Skeletal muscle tissue (tissue), 4 donors: ENCODE measurements around the gene ITPR1. TPM values are rescaled to one million over a fixed set of nuclear protein-coding genes. Genes with fewer than 3 reads are reported as not detected.
"Not testable (repeated sequence)": the region's sequence is repeated elsewhere in the genome, so short reads cannot be mapped to it uniquely, and the experiment has no call there.

ENCODE experiments used
- H3K27ac ChIP-seq: one replicate; pipeline ENCODE4 v1.7.0; 2013; ENCODE audit warnings: mild to moderate bottlenecking, low read depth, low read length, inconsistent platforms
- H3K27me3 ChIP-seq, 3 donors: one replicate each; pipeline ENCODE4 v1.7.0; 2013; ENCODE audit warnings: low read length in 3 of 3; ENCODE audit not compliant: control insufficient read depth in 3 of 3, insufficient read depth in 3 of 3
- H3K36me3 ChIP-seq, 3 donors: one replicate each; pipeline ENCODE4 v1.7.0; 2013; ENCODE audit warnings: low read length in 3 of 3; ENCODE audit not compliant: control insufficient read depth in 3 of 3, insufficient read depth in 3 of 3
- H3K4me1 ChIP-seq, 3 donors: one replicate each; pipeline ENCODE4 v1.7.0; 2013; ENCODE audit warnings: low read length in 3 of 3, mild to moderate bottlenecking in 3 of 3; ENCODE audit not compliant: control insufficient read depth in 3 of 3, insufficient read depth in 3 of 3
- H3K4me3 ChIP-seq, 3 donors: one replicate each; pipeline ENCODE4 v1.7.0; 2013; ENCODE audit warnings: low read length in 3 of 3
- H3K9ac ChIP-seq, 3 donors: one replicate each; pipeline ENCODE4 v1.7.0; 2013; ENCODE audit warnings: low read length in 3 of 3, mild to moderate bottlenecking in 3 of 3, moderate library complexity in 2 of 3, low read depth in 1 of 3
- H3K9me3 ChIP-seq, 3 donors: one replicate each; pipeline ENCODE4 v1.7.0; 2013; ENCODE audit warnings: low read length in 3 of 3; ENCODE audit not compliant: control insufficient read depth in 3 of 3
- total RNA-seq: library from RNA; depleted of rRNA; stranded (reverse); fragments of >200 nt; gene quantifications from one replicate; pipeline ENCODE4 v1.2.3, GENCODE V29; 2014
- donor health status: Osteomylitis.

The ITPR1 gene
- total RNA-seq, 1 donor from 2014 or later = 55.8 TPM

- H3K4me3 ChIP-seq = no peak overlapping the region
- H3K9ac ChIP-seq = no peak overlapping the region
- H3K9me3 ChIP-seq = no peaks in the 10 kb centered on the region
- H3K27me3 ChIP-seq = no peaks in the 10 kb centered on the region
- H3K27ac ChIP-seq = no peak overlapping the region
- no peaks in the 10 kb centered on the region for H3K36me3 ChIP-seq
- H3K4me1 ChIP-seq = peaks cover 2 to 5% (median 4%) of the 10 kb centered on the region in 3 donors
Measured at GRCh38 chr3:4589475-4590097, 96.4 kb downstream of the ITPR1 start.

GRCh38 chr3:4590849-4591248, 97.7 kb downstream of the ITPR1 start:
- H3K9me3 ChIP-seq, H3K36me3 ChIP-seq, H3K27ac ChIP-seq, H3K4me3 ChIP-seq, H3K27me3 ChIP-seq, H3K4me1 ChIP-seq, H3K9ac ChIP-seq: not testable (repeated sequence)

DNA sequence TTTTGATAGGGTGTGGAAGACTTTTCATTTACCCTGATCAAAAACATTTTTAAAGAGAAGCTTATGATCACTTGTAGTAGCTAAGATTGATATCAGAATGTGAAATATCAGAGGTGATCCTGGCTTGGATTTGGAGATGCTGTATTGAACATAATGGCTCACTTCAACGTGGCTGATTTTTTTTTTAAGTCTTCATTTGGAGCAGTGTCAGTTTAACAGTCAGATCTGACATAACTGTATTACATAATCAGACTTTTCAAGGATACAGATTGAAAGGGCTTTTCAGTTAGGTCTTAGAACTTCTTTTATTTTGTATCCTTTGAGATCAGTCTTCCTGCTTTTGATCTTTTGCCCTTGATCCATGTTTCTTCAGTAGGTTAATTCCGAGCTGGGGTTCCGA, 98.5 kb downstream of the ITPR1 start:
- Histone ChIP-seq H3K27me3 (no peaks in the 10 kb centered on the region), H3K4me1 (peaks cover 0 to 5% (median 2%) of the 10 kb centered on the region in 3 donors), H3K27ac (no peak overlapping the region)

GRCh38 chr3:4593014-4593413, 99.9 kb downstream of the ITPR1 start:
- no peaks in the 10 kb centered on the region for H3K9me3 ChIP-seq
- no peaks in the 10 kb centered on the region for H3K36me3 ChIP-seq
- no peak overlapping the region for H3K9ac ChIP-seq
- no peak overlapping the region for H3K4me3 ChIP-seq
- H3K27ac ChIP-seq = no peak overlapping the region
- peaks cover 0 to 9% (median 2%) of the 10 kb centered on the region in 3 donors for H3K4me1 ChIP-seq
- no peaks in the 10 kb centered on the region for H3K27me3 ChIP-seq

More for the DNA sequence above, 98.5 kb downstream of the ITPR1 start:
- no peak overlapping the region for H3K9ac ChIP-seq
- H3K4me3 ChIP-seq = no peak overlapping the region
- no peaks in the 10 kb centered on the region for H3K9me3 ChIP-seq
- no peaks in the 10 kb centered on the region for H3K36me3 ChIP-seq

DNA sequence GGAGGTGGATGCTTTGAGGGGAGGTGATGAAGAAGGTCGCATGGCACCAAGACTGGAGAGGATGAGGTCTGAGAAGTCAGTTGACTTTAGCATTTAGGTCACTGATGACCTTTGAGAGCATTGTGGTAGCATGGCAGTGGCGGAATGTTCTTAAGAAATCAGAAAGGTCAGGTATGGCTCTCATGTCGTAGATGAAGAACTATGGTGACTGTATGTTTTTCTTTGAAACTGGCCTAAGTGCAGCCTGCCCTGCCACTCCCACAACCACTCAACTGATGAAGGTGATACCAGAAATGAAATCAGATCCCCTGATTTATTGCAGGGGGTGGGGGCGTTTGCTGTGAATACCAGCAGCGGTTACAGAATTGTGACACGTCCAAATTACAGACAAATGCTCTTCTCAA, 102.6 kb downstream of the ITPR1 start:
- Histone ChIP-seq H3K4me1 (peaks cover 0 to 5% (median 0%) of the 10 kb centered on the region in 3 donors), H3K9ac (no peak overlapping the region), H3K27ac (no peak overlapping the region), H3K36me3 (no peaks in the 10 kb centered on the region), H3K27me3 (no peaks in the 10 kb centered on the region), H3K9me3 (no peaks in the 10 kb centered on the region), H3K4me3 (no peak overlapping the region)

- Histone ChIP-seq H3K9ac (no peak overlapping the region), H3K27me3 (no peaks in the 10 kb centered on the region), H3K9me3 (no peaks in the 10 kb centered on the region), H3K4me3 (no peak overlapping the region), H3K27ac (no peak overlapping the region), H3K36me3 (no peaks in the 10 kb centered on the region), H3K4me1 (peaks cover 0 to 5% (median 0%) of the 10 kb centered on the region in 3 donors)
Measured at GRCh38 chr3:4596612-4597011, 103.5 kb downstream of the ITPR1 start.

DNA sequence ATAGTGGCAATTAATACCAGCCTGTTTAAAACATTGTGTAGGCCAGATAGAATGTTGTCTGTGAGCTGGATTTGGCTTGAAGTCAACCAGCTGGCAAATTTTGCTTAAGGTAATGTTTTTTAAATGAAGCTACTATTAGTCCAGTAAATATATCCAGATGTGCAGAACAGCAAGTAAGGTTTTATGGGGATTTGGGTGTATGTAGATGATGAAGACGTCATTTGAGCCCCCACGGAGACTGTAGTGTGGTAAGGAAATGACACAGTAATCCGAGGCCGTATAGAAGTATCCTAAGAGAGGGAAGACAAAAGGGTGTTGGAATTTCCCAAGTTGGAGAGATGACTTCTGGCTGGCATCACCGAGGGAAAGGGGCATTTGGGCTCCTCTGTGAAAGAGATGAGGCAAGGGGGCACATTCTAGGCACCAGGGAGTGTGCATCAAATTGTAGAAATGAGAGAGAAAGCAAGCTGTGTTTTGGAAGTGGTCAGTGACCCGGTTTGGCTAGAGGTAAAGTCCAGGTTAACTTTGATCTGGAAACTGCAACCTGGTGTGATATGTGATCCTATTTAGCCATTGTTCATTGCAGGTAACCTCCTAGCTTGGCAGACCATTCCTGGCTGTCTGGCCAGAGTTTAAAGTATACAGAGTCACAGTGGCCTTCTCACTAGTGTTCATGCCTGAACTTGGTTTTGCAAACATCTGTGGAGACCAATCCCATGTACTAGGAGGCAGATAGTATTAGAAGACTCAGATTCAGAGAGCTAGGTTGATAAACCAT, 104.2 kb downstream of the ITPR1 start:
- Histone ChIP-seq H3K4me1 (peaks cover 0 to 5% (median 0%) of the 10 kb centered on the region in 3 donors), H3K27me3 (no peaks in the 10 kb centered on the region), H3K36me3 (no peaks in the 10 kb centered on the region), H3K27ac (no peak overlapping the region), H3K9ac (no peak overlapping the region), H3K4me3 (no peak overlapping the region), H3K9me3 (no peaks in the 10 kb centered on the region)

DNA sequence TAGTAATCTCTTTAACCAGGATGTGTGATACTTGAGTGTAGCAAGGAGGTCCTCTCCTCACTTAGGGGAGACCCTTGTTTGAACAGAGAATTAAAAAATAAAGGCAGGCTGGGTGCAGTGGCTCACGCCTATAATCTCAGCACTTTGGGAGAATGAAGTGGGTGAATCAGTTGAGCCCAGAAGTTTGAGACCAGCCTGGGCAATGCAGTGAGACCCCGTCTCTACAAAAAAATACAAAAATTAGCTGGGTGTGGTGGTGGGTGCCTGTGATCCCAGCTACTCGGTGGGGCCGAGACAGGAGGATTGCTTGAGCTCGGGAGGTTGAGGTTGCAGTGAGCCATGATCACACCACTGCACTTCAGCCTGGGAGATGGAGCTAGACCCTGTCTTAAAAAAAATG, 105.1 kb downstream of the ITPR1 start:
- H3K4me1 ChIP-seq, H3K9me3 ChIP-seq, H3K4me3 ChIP-seq, H3K9ac ChIP-seq, H3K36me3 ChIP-seq, H3K27ac ChIP-seq, H3K27me3 ChIP-seq: not testable (repeated sequence)

- Histone ChIP-seq H3K9me3 (no peaks in the 10 kb centered on the region), H3K4me1 (peaks cover 0 to 5% (median 0%) of the 10 kb centered on the region in 3 donors), H3K4me3 (no peak overlapping the region), H3K27me3 (no peaks in the 10 kb centered on the region), H3K27ac (no peak overlapping the region), H3K36me3 (no peaks in the 10 kb centered on the region), H3K9ac (no peak overlapping the region)
Measured at GRCh38 chr3:4599612-4600011, 106.5 kb downstream of the ITPR1 start.

DNA sequence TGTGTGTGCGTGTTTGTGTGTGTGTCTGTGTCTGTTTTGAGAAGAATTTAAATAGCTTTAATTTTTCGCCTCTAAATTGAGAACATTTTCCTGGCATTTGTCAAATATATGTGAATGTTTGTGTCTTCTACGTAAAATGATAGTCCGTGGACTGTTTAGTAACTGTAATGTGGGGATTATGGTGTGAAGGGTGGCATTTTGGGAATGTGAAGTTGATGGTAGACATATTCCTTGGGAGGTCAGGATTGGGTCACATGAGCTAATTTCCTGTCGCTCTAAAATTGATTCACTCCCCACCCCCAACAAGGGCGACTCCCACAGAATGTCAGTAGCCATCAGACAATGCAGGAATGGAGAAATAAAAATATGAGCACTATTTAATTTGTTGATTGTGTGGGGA, 107.3 kb downstream of the ITPR1 start:
- H3K4me3 ChIP-seq = no peak overlapping the region
- H3K36me3 ChIP-seq = no peaks in the 10 kb centered on the region
- no peaks in the 10 kb centered on the region for H3K27me3 ChIP-seq
- H3K27ac ChIP-seq = no peak overlapping the region
- H3K4me1 ChIP-seq = peaks cover 0 to 5% (median 0%) of the 10 kb centered on the region in 3 donors
- no peak overlapping the region for H3K9ac ChIP-seq
- H3K9me3 ChIP-seq = no peaks in the 10 kb centered on the region
